HCT116 (cell line): Measurements from ENCODE around the gene RAB27A. TPM values are rescaled to one million over a fixed set of nuclear protein-coding genes. Genes with fewer than 3 reads are reported as not detected.

Source experiments
- ATAC-seq: fragments of 200-7000 bp; cut with Tn5 transposase; 2 replicates; pipeline ENCODE4 v1.9.1; 2020; ENCODE audit warnings: mild to moderate bottlenecking, moderate library complexity
- BruUV-seq: library from RNA; stranded (reverse); fragments of 400-500 nt; replicated peaks from 2 replicates; lab custom pipeline; 2021; lab: Mats Ljungman, UMichigan
- CTCF ChIA-PET: fragments of 300-600 bp; sonication (Branson Sonifier 250); formaldehyde crosslinking; loops from one replicate; lab custom pipeline; 2021; ENCODE audit warnings: antibody characterized with exemption; lab: Charles Lee
- POLR2A ChIA-PET: fragments of 300-600, 350-600 bp; sonication (Branson Sonifier 250); formaldehyde crosslinking; loops from one replicate; lab custom pipeline; 2021; ENCODE audit warnings: antibody characterized with exemption; lab: Charles Lee
- RAD21 ChIA-PET, 2 experiments: fragments of 300-600 bp; sonication (Branson Sonifier 250); formaldehyde crosslinking; loops; one replicate each; lab custom pipeline; 2023; ENCODE audit warnings: low total read pairs in 2 of 2; ENCODE audit not compliant: uncharacterized antibody in 2 of 2, unreplicated experiment in 2 of 2, low non-redundant PET in 1 of 2; lab: Charles Lee
- DNase-seq: peaks from one replicate; pipeline ENCODE4 v3.0.0-alpha.2; 2010; ENCODE audit warnings: low read depth, low spot score
- H2AFZ ChIP-seq: fragments of 200-600 bp; shearing (Covaris generic), sonication (generic); 2 replicates; pipeline ENCODE4 v1.6.1; 2017; ENCODE audit warnings: low read depth, mixed run types, mixed read lengths, antibody characterized with exemption, low read length; ENCODE audit not compliant: poor library complexity, severe bottlenecking
- H3K27ac ChIP-seq: 2 replicates; pipeline ENCODE4 v1.5.1; 2012; ENCODE audit warnings: low read depth, low read length
- H3K27me3 ChIP-seq: fragments of 200-600 bp; sonication (generic); 2 replicates; pipeline ENCODE4 v1.6.1; 2016; ENCODE audit warnings: mixed run types, low read length, mixed read lengths; ENCODE audit not compliant: insufficient read depth
- H3K36me3 ChIP-seq, 2 experiments: fragments of 200-500 bp in 1 of 2; fragments of 200-600 bp in 1 of 2; sonication (Bioruptor generic) in 1 of 2; sonication (generic) in 1 of 2; 2 replicates each; pipeline versions ENCODE4 v1.5.1 to v1.6.1; 2014 to 2016; ENCODE audit warnings: low read length in 2 of 2, inconsistent platforms in 1 of 2, mixed read lengths in 1 of 2, mixed run types in 1 of 2; ENCODE audit not compliant: insufficient read depth in 2 of 2, control insufficient read depth in 1 of 2
- H3K4me1 ChIP-seq, 2 experiments: fragments of 200-600 bp in 1 of 2; sonication (generic) in 1 of 2; 2 replicates each; pipeline versions ENCODE4 v1.5.1 to v1.6.1; 2012 to 2017; ENCODE audit warnings: low read length in 2 of 2, inconsistent platforms in 1 of 2, mild to moderate bottlenecking in 1 of 2, mixed read lengths in 1 of 2, mixed run types in 1 of 2, moderate library complexity in 1 of 2; ENCODE audit not compliant: insufficient read depth in 2 of 2, control insufficient read depth in 1 of 2
- H3K4me2 ChIP-seq: fragments of 200-600 bp; sonication (generic); 2 replicates; pipeline ENCODE4 v1.6.1; 2017; ENCODE audit warnings: mixed run types, low read length, mixed read lengths
- H3K4me3 ChIP-seq, 2 experiments: fragments of 200-600 bp in 1 of 2; sonication (generic) in 1 of 2; replicated peaks in 1 of 2; 2 replicates each; pipeline ENCODE4 v1.5.1; 2011 to 2016; ENCODE audit warnings: low read length in 2 of 2, control low read depth in 1 of 2, low read depth in 1 of 2, mild to moderate bottlenecking in 1 of 2, mixed read lengths in 1 of 2, mixed run types in 1 of 2
- H3K79me2 ChIP-seq: fragments of 200-600 bp; sonication (generic); 2 replicates; pipeline ENCODE4 v1.6.1; 2017; ENCODE audit warnings: mild to moderate bottlenecking, mixed run types, low read length, moderate library complexity, mixed read lengths; ENCODE audit not compliant: insufficient read depth
- H3K9ac ChIP-seq: fragments of 200-600 bp; sonication (generic); 2 replicates; pipeline ENCODE4 v1.6.1; 2016; ENCODE audit warnings: low read length, mixed read lengths
- H3K9me2 ChIP-seq: fragments of 200-600 bp; sonication (generic), shearing (Covaris generic); 2 replicates; pipeline ENCODE4 v1.6.1; 2017; ENCODE audit warnings: mixed run types, mild to moderate bottlenecking, moderate library complexity; ENCODE audit not compliant: insufficient read depth
- H3K9me3 ChIP-seq, 2 experiments: fragments of 200-500 bp in 1 of 2; fragments of 200-600 bp in 1 of 2; sonication (Bioruptor generic) in 1 of 2; sonication (generic) in 1 of 2; 2 replicates each; pipeline ENCODE4 v1.6.1; 2014 to 2017; ENCODE audit warnings: low read length in 2 of 2, mixed read lengths in 2 of 2, inconsistent platforms in 1 of 2, low read depth in 1 of 2, mild to moderate bottlenecking in 1 of 2, mixed run types in 1 of 2, moderate library complexity in 1 of 2; ENCODE audit not compliant: control insufficient read depth in 1 of 2, insufficient read depth in 1 of 2
- H4K20me1 ChIP-seq: fragments of 200-600 bp; sonication (generic), shearing (Covaris generic); 2 replicates; pipeline ENCODE4 v1.6.1; 2017; ENCODE audit warnings: mixed run types, mild to moderate bottlenecking, moderate library complexity; ENCODE audit not compliant: insufficient read depth
- CBX3 ChIP-seq: IDR thresholded peaks from 2 replicates; pipeline ENCODE4 v1.6.1; 2012; ENCODE audit warnings: low read depth
- CEBPB ChIP-seq: IDR thresholded peaks from 2 replicates; pipeline ENCODE4 v1.6.1; 2012; ENCODE audit warnings: low read depth
- EGR1 ChIP-seq: IDR thresholded peaks from 2 replicates; pipeline ENCODE4 v1.6.1; 2012; ENCODE audit warnings: low read depth
- ELF1 ChIP-seq: IDR thresholded peaks from 2 replicates; pipeline ENCODE4 v1.6.1; 2012; ENCODE audit warnings: low read depth, borderline replicate concordance
- EZH2 ChIP-seq: fragments of 200-600 bp; sonication (generic); IDR thresholded peaks from 2 replicates; pipeline ENCODE4 v1.6.1; 2017; ENCODE audit warnings: antibody characterized with exemption, mixed run types
- EZH2phosphoT487 ChIP-seq: fragments of 200-600 bp; IDR thresholded peaks from 2 replicates; pipeline ENCODE4 v1.6.1; 2018; ENCODE audit warnings: antibody characterized with exemption, borderline replicate concordance
- FOSL1 ChIP-seq: IDR thresholded peaks from 2 replicates; pipeline ENCODE4 v1.6.1; 2012; ENCODE audit warnings: low read depth
- POLR2AphosphoS5 ChIP-seq: IDR thresholded peaks from 2 replicates; pipeline ENCODE4 v1.6.1; 2011; ENCODE audit warnings: mild to moderate bottlenecking, low read depth, low read length, moderate library complexity
- SIN3A ChIP-seq: IDR thresholded peaks from 2 replicates; pipeline ENCODE4 v1.6.1; 2012; ENCODE audit warnings: low read depth
- SP1 ChIP-seq: IDR thresholded peaks from 2 replicates; pipeline ENCODE4 v1.6.1; 2012; ENCODE audit warnings: low read depth
- SRF ChIP-seq: IDR thresholded peaks from 2 replicates; pipeline ENCODE4 v1.6.1; 2012; ENCODE audit warnings: low read depth
- ZFX ChIP-seq: fragments of 450-650 bp; IDR thresholded peaks from 2 replicates; pipeline ENCODE4 v1.6.1; 2017
- ZNF274 ChIP-seq: fragments of 200-500 bp; sonication (Bioruptor generic); IDR thresholded peaks from 2 replicates; pipeline ENCODE4 v1.6.1; 2014; ENCODE audit warnings: mild to moderate bottlenecking, low read depth, low read length, inconsistent platforms
- intact Hi-C: fragments of 100-400 bp; cut with micrococcal nuclease; formaldehyde crosslinking; loops from 2 replicates; pipeline ENCODE4 v1.10.0; 2022
- total RNA-seq: library from RNA; stranded (reverse); gene quantifications from one replicate; pipeline ENCODE4 v1.2.1, GENCODE V29; 2021; ENCODE audit not compliant: unreplicated experiment
- TF ChIP-seq, protein P1 (sequence below), 3 experiments: fragments of 200-600 bp in 1 of 3; sonication (generic) in 1 of 3; IDR thresholded peaks in 2 of 3; conservative IDR thresholded peaks in 1 of 3; 2 replicates each; pipeline ENCODE4 v1.5.1; 2012 to 2017; ENCODE audit warnings: low read depth in 2 of 3, low read length in 2 of 3, antibody characterized with exemption in 1 of 3, borderline replicate concordance in 1 of 3, control low read depth in 1 of 3, mild to moderate bottlenecking in 1 of 3, mixed read lengths in 1 of 3, mixed run types in 1 of 3, moderate library complexity in 1 of 3; ENCODE audit not compliant: insufficient read depth in 1 of 3
- TF ChIP-seq, protein P2 (sequence below): IDR thresholded peaks from 2 replicates; pipeline ENCODE4 v1.6.1; 2011; ENCODE audit warnings: mild to moderate bottlenecking, low read length, moderate library complexity; ENCODE audit not compliant: insufficient replicate concordance; ENCODE audit errors: extremely low read depth
- TF ChIP-seq, protein P3 (sequence below): IDR thresholded peaks from 2 replicates; pipeline ENCODE4 v1.6.1; 2012

The RAB27A gene
- total RNA-seq, 1 experiment from 2014 or later, result 8.8 TPM

DNA sequence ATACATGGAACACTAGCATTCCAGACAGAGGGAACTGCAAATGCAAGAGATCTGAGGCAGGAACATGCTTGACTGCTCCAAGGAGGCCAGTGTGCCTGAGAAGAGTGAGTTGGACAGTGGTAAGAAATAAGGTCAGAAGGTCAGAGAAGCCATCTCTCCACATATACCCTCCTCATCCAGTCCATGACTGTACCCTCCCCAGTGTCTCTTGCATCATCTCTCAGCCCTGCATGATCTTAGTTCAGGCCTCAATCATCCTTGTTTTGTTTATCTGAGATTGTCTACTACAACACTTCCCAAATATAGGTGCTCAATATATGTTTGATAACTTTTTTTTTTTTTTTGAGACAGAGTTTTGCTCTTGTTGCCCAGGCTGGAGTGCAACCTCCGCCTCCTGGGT is 87.4 kb downstream of the RAB27A start:
- TF ChIP-seq SIN3A, result no peak
- no peak for TF ChIP-seq POLR2AphosphoS5
- no peak for TF ChIP-seq ELF1
- no peak for TF ChIP-seq EZH2phosphoT487
- TF ChIP-seq FOSL1, result no peak
- TF ChIP-seq, protein P1, sequence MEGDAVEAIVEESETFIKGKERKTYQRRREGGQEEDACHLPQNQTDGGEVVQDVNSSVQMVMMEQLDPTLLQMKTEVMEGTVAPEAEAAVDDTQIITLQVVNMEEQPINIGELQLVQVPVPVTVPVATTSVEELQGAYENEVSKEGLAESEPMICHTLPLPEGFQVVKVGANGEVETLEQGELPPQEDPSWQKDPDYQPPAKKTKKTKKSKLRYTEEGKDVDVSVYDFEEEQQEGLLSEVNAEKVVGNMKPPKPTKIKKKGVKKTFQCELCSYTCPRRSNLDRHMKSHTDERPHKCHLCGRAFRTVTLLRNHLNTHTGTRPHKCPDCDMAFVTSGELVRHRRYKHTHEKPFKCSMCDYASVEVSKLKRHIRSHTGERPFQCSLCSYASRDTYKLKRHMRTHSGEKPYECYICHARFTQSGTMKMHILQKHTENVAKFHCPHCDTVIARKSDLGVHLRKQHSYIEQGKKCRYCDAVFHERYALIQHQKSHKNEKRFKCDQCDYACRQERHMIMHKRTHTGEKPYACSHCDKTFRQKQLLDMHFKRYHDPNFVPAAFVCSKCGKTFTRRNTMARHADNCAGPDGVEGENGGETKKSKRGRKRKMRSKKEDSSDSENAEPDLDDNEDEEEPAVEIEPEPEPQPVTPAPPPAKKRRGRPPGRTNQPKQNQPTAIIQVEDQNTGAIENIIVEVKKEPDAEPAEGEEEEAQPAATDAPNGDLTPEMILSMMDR (IDR thresholded peaks at IDR 0.05 in 2 of 3, conservative IDR thresholded peaks at IDR 0.05 in 1 of 3; ENCODE audit: borderline replicate concordance in 1 of 3, insufficient read depth in 1 of 3, low read depth in 2 of 3, low read length in 2 of 3), result no peak
- TF ChIP-seq, protein P2, sequence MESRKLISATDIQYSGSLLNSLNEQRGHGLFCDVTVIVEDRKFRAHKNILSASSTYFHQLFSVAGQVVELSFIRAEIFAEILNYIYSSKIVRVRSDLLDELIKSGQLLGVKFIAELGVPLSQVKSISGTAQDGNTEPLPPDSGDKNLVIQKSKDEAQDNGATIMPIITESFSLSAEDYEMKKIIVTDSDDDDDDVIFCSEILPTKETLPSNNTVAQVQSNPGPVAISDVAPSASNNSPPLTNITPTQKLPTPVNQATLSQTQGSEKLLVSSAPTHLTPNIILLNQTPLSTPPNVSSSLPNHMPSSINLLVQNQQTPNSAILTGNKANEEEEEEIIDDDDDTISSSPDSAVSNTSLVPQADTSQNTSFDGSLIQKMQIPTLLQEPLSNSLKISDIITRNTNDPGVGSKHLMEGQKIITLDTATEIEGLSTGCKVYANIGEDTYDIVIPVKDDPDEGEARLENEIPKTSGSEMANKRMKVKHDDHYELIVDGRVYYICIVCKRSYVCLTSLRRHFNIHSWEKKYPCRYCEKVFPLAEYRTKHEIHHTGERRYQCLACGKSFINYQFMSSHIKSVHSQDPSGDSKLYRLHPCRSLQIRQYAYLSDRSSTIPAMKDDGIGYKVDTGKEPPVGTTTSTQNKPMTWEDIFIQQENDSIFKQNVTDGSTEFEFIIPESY, result no peak
- no peak for TF ChIP-seq EGR1
- TF ChIP-seq SRF, result no peak
- no peak for TF ChIP-seq CBX3
- TF ChIP-seq, protein P3, sequence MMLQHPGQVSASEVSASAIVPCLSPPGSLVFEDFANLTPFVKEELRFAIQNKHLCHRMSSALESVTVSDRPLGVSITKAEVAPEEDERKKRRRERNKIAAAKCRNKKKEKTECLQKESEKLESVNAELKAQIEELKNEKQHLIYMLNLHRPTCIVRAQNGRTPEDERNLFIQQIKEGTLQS, result no peak
- TF ChIP-seq CEBPB, result no peak
- TF ChIP-seq ZNF274, result no peak
- no peak for TF ChIP-seq EZH2
- TF ChIP-seq ZFX, result no peak
- no peak for TF ChIP-seq SP1
- DNase-seq (no peak), ATAC-seq (no peak)
- Histone ChIP-seq H3K9ac (no peak overlapping the region), H2AFZ (no peak overlapping the region), H3K9me2 (no peaks in the 10 kb centered on the region), H3K27me3 (no peaks in the 10 kb centered on the region), H3K27ac (no peak overlapping the region), H3K4me3 (no peak overlapping the region), H3K9me3 (no peaks in the 10 kb centered on the region), H3K4me1 (peaks cover 4 to 9% of the 10 kb centered on the region in 2 experiments; a peak in 2 of 4 replicates), H4K20me1 (no peaks in the 10 kb centered on the region), H3K79me2 (no peaks in the 10 kb centered on the region), H3K4me2 (no peak overlapping the region), H3K36me3 (no peaks in the 10 kb centered on the region)
- no TSS peak for BruUV-seq
- POLR2A ChIA-PET, result no interaction called here
- intact Hi-C loops, result no loop called here
- CTCF ChIA-PET, result interaction anchor here (0.6 kb wide), 1 partner anchor 570 kb away, joined by 4 read pairs; no protein-coding TSS in a partner anchor
- RAD21 ChIA-PET, result no interaction called here
